PC-9 (cell line): Measurements from ENCODE around the gene DNAH7.
"Not testable (repeated sequence)": the region's sequence is repeated elsewhere in the genome, so short reads cannot be mapped to it uniquely, and the experiment has no call there.

ENCODE experiments used
- CTCF ChIP-seq: fragments of 200-600 bp; sonication (generic); conservative IDR thresholded peaks from 2 replicates; pipeline ENCODE4 v1.6.1; 2017; ENCODE audit warnings: mixed run types, antibody characterized with exemption, mild to moderate bottlenecking, moderate library complexity
- EZH2 ChIP-seq: fragments of 200-600 bp; sonication (generic); IDR thresholded peaks from 2 replicates; pipeline ENCODE4 v1.8.0; 2017; ENCODE audit warnings: antibody characterized with exemption, low read depth

GRCh38 chr2:195917021-195917600 lies 151.5 kb downstream of the DNAH7 start:
- not testable (repeated sequence) for TF ChIP-seq CTCF, EZH2
